Mesenchymal stem cell (in vitro differentiated cells and primary cell): Measurements from ENCODE around the gene ERBB4.

Experiments
- DNase-seq: peaks from one replicate; pipeline ENCODE4 v3.0.0-alpha.2; 2013
- H2AFZ ChIP-seq: one replicate; pipeline ENCODE4 v1.6.1; 2013; ENCODE audit warnings: low read depth, mild to moderate bottlenecking, control low read depth, inconsistent platforms, low read length, moderate library complexity
- H2AK5ac ChIP-seq: 2 replicates; pipeline ENCODE4 v1.6.1; 2013; ENCODE audit warnings: low read length, moderate library complexity, mild to moderate bottlenecking, inconsistent platforms; ENCODE audit not compliant: severe bottlenecking
- H2BK120ac ChIP-seq: one replicate; pipeline ENCODE4 v1.6.1; 2013; ENCODE audit warnings: low read depth, mild to moderate bottlenecking, inconsistent platforms, low read length, moderate library complexity
- H2BK12ac ChIP-seq, 2 experiments: one replicate each; pipeline ENCODE4 v1.6.1; 2013; ENCODE audit warnings: inconsistent platforms in 2 of 2, low read length in 2 of 2, mild to moderate bottlenecking in 2 of 2, moderate library complexity in 2 of 2, control low read depth in 1 of 2
- H2BK15ac ChIP-seq: one replicate; pipeline ENCODE4 v1.6.1; 2013; ENCODE audit warnings: mild to moderate bottlenecking, low read depth, inconsistent platforms; ENCODE audit not compliant: poor library complexity, severe bottlenecking
- H2BK5ac ChIP-seq: 2 replicates; pipeline ENCODE4 v1.6.1; 2013; ENCODE audit warnings: low read depth, mild to moderate bottlenecking, low read length, control low read depth, inconsistent platforms; ENCODE audit not compliant: poor library complexity, severe bottlenecking
- H3K14ac ChIP-seq, 2 experiments: one replicate each; pipeline ENCODE4 v1.6.1; 2013; ENCODE audit warnings: inconsistent platforms in 2 of 2, low read length in 2 of 2, control low read depth in 1 of 2, mild to moderate bottlenecking in 1 of 2, moderate library complexity in 1 of 2
- H3K18ac ChIP-seq, 2 experiments: one replicate each; pipeline ENCODE4 v1.6.1; 2013; ENCODE audit warnings: inconsistent platforms in 2 of 2, low read length in 2 of 2, control low read depth in 1 of 2, low read depth in 1 of 2, mild to moderate bottlenecking in 1 of 2
- H3K23ac ChIP-seq, 2 experiments: one replicate each; pipeline ENCODE4 v1.6.1; 2013; ENCODE audit warnings: inconsistent platforms in 2 of 2, low read length in 2 of 2, mild to moderate bottlenecking in 2 of 2, moderate library complexity in 2 of 2, control low read depth in 1 of 2
- H3K27ac ChIP-seq: 2 replicates; pipeline ENCODE4 v1.5.1; 2013; ENCODE audit warnings: mild to moderate bottlenecking, moderate library complexity, low read length, control low read depth, inconsistent platforms; ENCODE audit not compliant: poor library complexity, severe bottlenecking
- H3K27me3 ChIP-seq, 2 experiments: 2 replicates each; pipeline versions ENCODE4 v1.6.1 to v1.7.0; 2013; ENCODE audit warnings: low read length in 2 of 2, mild to moderate bottlenecking in 2 of 2, moderate library complexity in 2 of 2, control low read depth in 1 of 2, inconsistent platforms in 1 of 2; ENCODE audit not compliant: control insufficient read depth in 1 of 2, insufficient read depth in 1 of 2
- H3K36me3 ChIP-seq, 2 experiments: 2 replicates each; pipeline versions ENCODE4 v1.6.1 to v1.7.0; 2013; ENCODE audit warnings: low read length in 2 of 2, control low read depth in 1 of 2, inconsistent platforms in 1 of 2, low read depth in 1 of 2, mild to moderate bottlenecking in 1 of 2; ENCODE audit not compliant: insufficient read depth in 2 of 2, control insufficient read depth in 1 of 2
- H3K4ac ChIP-seq, 2 experiments: one replicate each; pipeline ENCODE4 v1.6.1; 2013; ENCODE audit warnings: inconsistent platforms in 2 of 2, low read length in 2 of 2, mild to moderate bottlenecking in 2 of 2, moderate library complexity in 2 of 2, control low read depth in 1 of 2, low read depth in 1 of 2
- H3K4me1 ChIP-seq: 2 replicates; pipeline ENCODE4 v1.6.1; 2013; ENCODE audit warnings: low read depth, low read length, control low read depth; ENCODE audit not compliant: control insufficient read depth, insufficient read depth
- H3K4me2 ChIP-seq: 2 replicates; pipeline ENCODE4 v1.6.1; 2013; ENCODE audit warnings: low read length, mild to moderate bottlenecking, inconsistent platforms; ENCODE audit not compliant: poor library complexity, severe bottlenecking
- H3K4me3 ChIP-seq, 2 experiments: 2 replicates each; pipeline versions ENCODE4 v1.5.1 to v1.7.0; 2013; ENCODE audit warnings: low read length in 2 of 2, mild to moderate bottlenecking in 2 of 2, control low read depth in 1 of 2, low read depth in 1 of 2; ENCODE audit not compliant: insufficient read depth in 1 of 2
- H3K79me1 ChIP-seq: replicated peaks from 2 replicates; pipeline ENCODE4 v1.6.1; 2013; ENCODE audit warnings: mild to moderate bottlenecking, control low read depth, low read length, inconsistent platforms; ENCODE audit not compliant: poor library complexity, severe bottlenecking
- H3K9ac ChIP-seq: 2 replicates; pipeline ENCODE4 v1.7.0; 2013; ENCODE audit warnings: mild to moderate bottlenecking, low read length, moderate library complexity
- H3K9me3 ChIP-seq: 2 replicates; pipeline ENCODE4 v1.7.0; 2013; ENCODE audit warnings: mild to moderate bottlenecking, low read length; ENCODE audit not compliant: control insufficient read depth
- H4K8ac ChIP-seq: one replicate; pipeline ENCODE4 v1.6.1; 2013; ENCODE audit warnings: inconsistent platforms, mild to moderate bottlenecking, low read length, moderate library complexity
- H4K91ac ChIP-seq: one replicate; pipeline ENCODE4 v1.6.1; 2013; ENCODE audit warnings: mild to moderate bottlenecking, low read length, inconsistent platforms
- WGBS: methylation state at CpG from one replicate; pipeline ENCODE4 v1.1.7; 2013; ENCODE audit warnings: mixed read lengths; 5-methylcytosine and 5-hydroxymethylcytosine counted together

The ERBB4 gene

GRCh38 chr2:211426240-211426639 lies 1112.4 kb downstream of the ERBB4 start:
- H3K9me3 ChIP-seq, result no peaks in the 10 kb centered on the region
- no peaks in the 10 kb centered on the region for H3K27me3 ChIP-seq
- H3K4me3 ChIP-seq, result no peak overlapping the region
- H2AK5ac ChIP-seq, result no peak overlapping the region
- no peak overlapping the region for H2BK5ac ChIP-seq
- DNase-seq, result no peak
- no peak overlapping the region for H3K9ac ChIP-seq
- no peak overlapping the region for H2AFZ ChIP-seq
- no peak overlapping the region for H3K4ac ChIP-seq
- H3K79me1 ChIP-seq, result no peaks in the 10 kb centered on the region
- H3K27ac ChIP-seq, result no peak overlapping the region
- no peak overlapping the region for H4K8ac ChIP-seq
- H3K14ac ChIP-seq, result no peak overlapping the region
- H2BK12ac ChIP-seq, result no peak overlapping the region
- H3K4me2 ChIP-seq, result no peak overlapping the region
- no CpG with 5 or more reads among the region's 2 CpGs for WGBS
- no peaks in the 10 kb centered on the region for H3K4me1 ChIP-seq
- no peak overlapping the region for H2BK120ac ChIP-seq
- no peak overlapping the region for H3K18ac ChIP-seq
- H3K36me3 ChIP-seq, result no peaks in the 10 kb centered on the region
- H3K23ac ChIP-seq, result no peak overlapping the region
- H4K91ac ChIP-seq, result no peak overlapping the region
- H2BK15ac ChIP-seq, result no peak overlapping the region

GRCh38 chr2:211423018-211423417 lies 1115.6 kb downstream of the ERBB4 start:
- Histone ChIP-seq H3K4me3 (no peak overlapping the region), H2BK15ac (no peak overlapping the region), H3K79me1 (no peaks in the 10 kb centered on the region), H2BK5ac (no peak overlapping the region), H3K4ac (no peak overlapping the region), H2BK12ac (no peak overlapping the region), H3K23ac (no peak overlapping the region), H3K4me2 (no peak overlapping the region), H4K91ac (no peak overlapping the region), H3K14ac (no peak overlapping the region), H2AFZ (no peak overlapping the region), H3K27me3 (no peaks in the 10 kb centered on the region), H3K4me1 (no peaks in the 10 kb centered on the region), H3K9ac (no peak overlapping the region), H4K8ac (no peak overlapping the region), H3K36me3 (no peaks in the 10 kb centered on the region), H3K18ac (no peak overlapping the region), H2AK5ac (no peak overlapping the region), H3K9me3 (no peaks in the 10 kb centered on the region), H3K27ac (no peak overlapping the region), H2BK120ac (no peak overlapping the region)
- DNase-seq, result no peak
- WGBS, result 67% methylated on average over 1 of the region's 2 CpGs

- H3K9ac ChIP-seq, result no peak overlapping the region
- no peaks in the 10 kb centered on the region for H3K27me3 ChIP-seq
- H3K4me3 ChIP-seq, result no peak overlapping the region
- no peak overlapping the region for H3K23ac ChIP-seq
- H2AFZ ChIP-seq, result no peak overlapping the region
- H2AK5ac ChIP-seq, result no peak overlapping the region
- no peaks in the 10 kb centered on the region for H3K79me1 ChIP-seq
- no peak overlapping the region for H2BK15ac ChIP-seq
- no peak for DNase-seq
- H3K4me1 ChIP-seq, result no peaks in the 10 kb centered on the region
- H3K9me3 ChIP-seq, result no peaks in the 10 kb centered on the region
- no peak overlapping the region for H2BK12ac ChIP-seq
- H3K36me3 ChIP-seq, result no peaks in the 10 kb centered on the region
- no peak overlapping the region for H3K14ac ChIP-seq
- no peak overlapping the region for H4K8ac ChIP-seq
- no peak overlapping the region for H2BK120ac ChIP-seq
- H3K27ac ChIP-seq, result no peak overlapping the region
- no peak overlapping the region for H3K18ac ChIP-seq
- no peak overlapping the region for H4K91ac ChIP-seq
- H3K4ac ChIP-seq, result no peak overlapping the region
- H3K4me2 ChIP-seq, result no peak overlapping the region
- H2BK5ac ChIP-seq, result no peak overlapping the region
These were observed 1121.1 kb downstream of the ERBB4 start for GRCh38 chr2:211417544-211417943.

GRCh38 chr2:211416373-211416772 lies 1122.2 kb downstream of the ERBB4 start:
- Histone ChIP-seq H3K36me3 (no peaks in the 10 kb centered on the region), H2BK120ac (no peak overlapping the region), H2BK5ac (no peak overlapping the region), H4K91ac (no peak overlapping the region), H2AK5ac (no peak overlapping the region), H3K27ac (no peak overlapping the region), H3K9ac (no peak overlapping the region), H3K4me2 (no peak overlapping the region), H3K18ac (no peak overlapping the region), H3K27me3 (no peaks in the 10 kb centered on the region), H3K23ac (no peak overlapping the region), H2BK12ac (no peak overlapping the region), H4K8ac (no peak overlapping the region), H3K14ac (no peak overlapping the region), H2AFZ (no peak overlapping the region), H3K4ac (no peak overlapping the region), H3K4me3 (no peak overlapping the region), H2BK15ac (no peak overlapping the region), H3K79me1 (no peaks in the 10 kb centered on the region), H3K9me3 (no peaks in the 10 kb centered on the region), H3K4me1 (no peaks in the 10 kb centered on the region)
- WGBS, result 86% methylated on average over 1 of the region's 2 CpGs
- no peak for DNase-seq
